ENCODE measurements around the gene FRG2C. TPM values are rescaled to one million over a fixed set of nuclear protein-coding genes. Genes with fewer than 3 reads are reported as not detected.
"Not testable (repeated sequence)": the region's sequence is repeated elsewhere in the genome, so short reads cannot be mapped to it uniquely, and the experiment has no call there.

Gene FRG2C
- total and polyA plus RNA-seq, 2 of the 4 experiments (the other 2 are of a cell fraction), result not detected

GRCh38 chr3:75659108-75659433 is 5.1 kb upstream of the FRG2C start:
- H3K27me3 ChIP-seq (ENCODE audit: control insufficient read depth, insufficient read depth, low read length), result peaks cover 11% of the 10 kb centered on the region
- ATAC-seq (ENCODE audit: low read depth); CTCF ChIA-PET; H4K8ac ChIP-seq (ENCODE audit: low read depth in 2 of 2, low read length in 2 of 2); in situ Hi-C loops (cut with MboI; ENCODE audit: low sequenced_read_pairs); H2BK5ac ChIP-seq (ENCODE audit: low read depth, low read length, poor library complexity, severe bottlenecking); DNase-seq; H2AK9ac ChIP-seq (replicated peaks; ENCODE audit: low read depth, low read length, poor library complexity); H3K27ac ChIP-seq (ENCODE audit: insufficient read depth, low read length); H2BK120ac ChIP-seq (ENCODE audit: low read depth, low read length); POLR2A ChIA-PET (ENCODE audit: unreplicated experiment); H3K14ac ChIP-seq (replicated peaks; ENCODE audit: low read depth, low read length); H2AFZ ChIP-seq (replicated peaks; ENCODE audit: low read length, poor library complexity); H3K23ac ChIP-seq (ENCODE audit: low read depth, low read length); intact Hi-C loops (cut with micrococcal nuclease); H3K4me2 ChIP-seq (ENCODE audit: low read depth, low read length); dilution Hi-C loops (cut with HindIII; ENCODE audit: low sequenced_read_pairs, unreplicated experiment); H4K91ac ChIP-seq (ENCODE audit: insufficient read depth, low read depth, low read length); H3K36me3 ChIP-seq (ENCODE audit: control insufficient read depth, insufficient read depth, low read length); H2BK15ac ChIP-seq (ENCODE audit: low read depth, low read length); H3K9me3 ChIP-seq (ENCODE audit: control insufficient read depth, insufficient read depth, low read length); H3K4ac ChIP-seq (ENCODE audit: low read depth, low read length); H3K56ac ChIP-seq (ENCODE audit: extremely low read depth, insufficient read depth, low read length); H2BK20ac ChIP-seq (ENCODE audit: low read depth, low read length); H3K4me3 ChIP-seq (ENCODE audit: insufficient read depth, low read depth, low read length); H3K18ac ChIP-seq (ENCODE audit: low read depth, low read length); H3K9ac ChIP-seq (ENCODE audit: low read depth, low read length); H2AK5ac ChIP-seq (ENCODE audit: low read depth, low read length); H3K4me1 ChIP-seq (ENCODE audit: control insufficient read depth, insufficient read depth, low read length); H3K9me1 ChIP-seq (ENCODE audit: insufficient read depth, low read length); H3K79me1 ChIP-seq (ENCODE audit: low read depth in 1 of 2, low read length in 2 of 2); BruUV-seq (replicated peaks); H4K5ac ChIP-seq (ENCODE audit: low read depth, low read length); H4K20me1 ChIP-seq (ENCODE audit: insufficient read depth, low read length): not testable (repeated sequence)

- dilution Hi-C loops (cut with HindIII; ENCODE audit: low sequenced_read_pairs, unreplicated experiment); H2BK5ac ChIP-seq (ENCODE audit: low read depth, low read length, poor library complexity, severe bottlenecking); H4K20me1 ChIP-seq (ENCODE audit: insufficient read depth, low read length); H3K23ac ChIP-seq (ENCODE audit: low read depth, low read length); CTCF ChIA-PET; POLR2A ChIA-PET (ENCODE audit: unreplicated experiment); H3K79me1 ChIP-seq (ENCODE audit: low read depth in 1 of 2, low read length in 2 of 2); ATAC-seq (ENCODE audit: low read depth); DNase-seq; in situ Hi-C loops (cut with MboI; ENCODE audit: low sequenced_read_pairs); H3K4me1 ChIP-seq (ENCODE audit: control insufficient read depth, insufficient read depth, low read length); H3K9ac ChIP-seq (ENCODE audit: low read depth, low read length); H3K18ac ChIP-seq (ENCODE audit: low read depth, low read length); H4K5ac ChIP-seq (ENCODE audit: low read depth, low read length); H2BK20ac ChIP-seq (ENCODE audit: low read depth, low read length); H3K36me3 ChIP-seq (ENCODE audit: control insufficient read depth, insufficient read depth, low read length); H2AK9ac ChIP-seq (replicated peaks; ENCODE audit: low read depth, low read length, poor library complexity); H2AFZ ChIP-seq (replicated peaks; ENCODE audit: low read length, poor library complexity); H3K56ac ChIP-seq (ENCODE audit: extremely low read depth, insufficient read depth, low read length); H2AK5ac ChIP-seq (ENCODE audit: low read depth, low read length); H3K4me2 ChIP-seq (ENCODE audit: low read depth, low read length); BruUV-seq (replicated peaks); H4K8ac ChIP-seq (ENCODE audit: low read depth in 2 of 2, low read length in 2 of 2); H3K27me3 ChIP-seq (ENCODE audit: control insufficient read depth, insufficient read depth, low read length); H4K91ac ChIP-seq (ENCODE audit: insufficient read depth, low read depth, low read length); H3K9me1 ChIP-seq (ENCODE audit: insufficient read depth, low read length); H2BK15ac ChIP-seq (ENCODE audit: low read depth, low read length); H2BK120ac ChIP-seq (ENCODE audit: low read depth, low read length); H3K4me3 ChIP-seq (ENCODE audit: insufficient read depth, low read depth, low read length); H3K14ac ChIP-seq (replicated peaks; ENCODE audit: low read depth, low read length); H3K4ac ChIP-seq (ENCODE audit: low read depth, low read length); H3K27ac ChIP-seq (ENCODE audit: insufficient read depth, low read length); intact Hi-C loops (cut with micrococcal nuclease): not testable (repeated sequence)
- 64% methylated on average over 9 of the region's 9 CpGs; no CpG with 5 or more reads in 1 of the 2 experiments for WGBS, 2 experiments (ENCODE audit: extremely low coverage in 2 of 2, insufficient read length in 1 of 2)
- H3K9me3 ChIP-seq (ENCODE audit: control insufficient read depth, insufficient read depth, low read length), result peaks cover 15% of the 10 kb centered on the region
Observed at GRCh38 chr3:75665626-75666025, 1.5 kb downstream of the FRG2C start.

All from IMR-90 (cell line).